SHP77 (cell line): ENCODE data around the gene LHPP.

Source experiments
- DNase-seq, 2 experiments: peaks; one replicate each; lab custom pipeline; 2025; lab: John Stamatoyannopoulos, UW

The LHPP gene

GRCh38 chr10:124496620-124497019, 35.0 kb downstream of the LHPP start:
- no peak for DNase-seq

- DNase-seq = no peak
These were observed 35.7 kb downstream of the LHPP start for GRCh38 chr10:124497196-124497881.

GRCh38 chr10:124498056-124498455, 36.4 kb downstream of the LHPP start:
- DNase-seq = no peak

GRCh38 chr10:124500757-124501156, 39.1 kb downstream of the LHPP start:
- no peak for DNase-seq

- DNase-seq = no peak
These were observed 43.1 kb downstream of the LHPP start for GRCh38 chr10:124504711-124505110.

- DNase-seq = no peak
These were observed 43.7 kb downstream of the LHPP start for GRCh38 chr10:124505279-124505678.

- DNase-seq = peak; percentile 54 to 78
These were observed 46.5 kb downstream of the LHPP start for GRCh38 chr10:124508070-124508667.

- no peak for DNase-seq
These were observed 47.4 kb downstream of the LHPP start for GRCh38 chr10:124508907-124509454.

- DNase-seq = no peak
These were observed 48.4 kb downstream of the LHPP start for GRCh38 chr10:124509880-124510632.

- no peak for DNase-seq
These were observed 49.1 kb downstream of the LHPP start for GRCh38 chr10:124510759-124511158.

GRCh38 chr10:124511205-124512039, 49.8 kb downstream of the LHPP start:
- DNase-seq = no peak

- DNase-seq = no peak
These were observed 50.4 kb downstream of the LHPP start for GRCh38 chr10:124512040-124512428.

- DNase-seq = no peak
These were observed 51.0 kb downstream of the LHPP start for GRCh38 chr10:124512600-124512999.

- no peak for DNase-seq
These were observed 53.8 kb downstream of the LHPP start for GRCh38 chr10:124515244-124515970.

GRCh38 chr10:124516181-124516580, 54.6 kb downstream of the LHPP start:
- DNase-seq = no peak

- DNase-seq = no peak
These were observed 55.2 kb downstream of the LHPP start for GRCh38 chr10:124516746-124517397.

- DNase-seq = no peak
These were observed 55.8 kb downstream of the LHPP start for GRCh38 chr10:124517461-124517860.

- DNase-seq = no peak
These were observed 56.3 kb downstream of the LHPP start for GRCh38 chr10:124517931-124518330.

GRCh38 chr10:124518366-124518765, 56.7 kb downstream of the LHPP start:
- DNase-seq = no peak

- DNase-seq = peak; percentile 31 to 37
These were observed 59.2 kb downstream of the LHPP start for GRCh38 chr10:124520558-124521428.
